Fibroblast of pulmonary artery (primary cell): ENCODE data around the gene SELPLG.
A peak's percentile ranks its signal among the peaks of the same experiment; 100 is the strongest.
"Not testable (repeated sequence)": the region's sequence is repeated elsewhere in the genome, so short reads cannot be mapped to it uniquely, and the experiment has no call there.

Experiments used
- DNase-seq: peaks from one replicate; pipeline ENCODE4 v3.0.0-alpha.2; 2010; ENCODE audit warnings: low read depth
- H3K4me3 ChIP-seq: replicated peaks from 2 replicates; pipeline ENCODE4 v1.5.1; 2011; ENCODE audit warnings: low read depth, mild to moderate bottlenecking, control low read depth, low read length, moderate library complexity
- CTCF ChIP-seq: IDR thresholded peaks from 2 replicates; pipeline ENCODE4 v1.5.1; 2011; ENCODE audit warnings: mild to moderate bottlenecking, control low read depth, low read length, inconsistent platforms; ENCODE audit errors: missing control alignments

Gene SELPLG

DNA sequence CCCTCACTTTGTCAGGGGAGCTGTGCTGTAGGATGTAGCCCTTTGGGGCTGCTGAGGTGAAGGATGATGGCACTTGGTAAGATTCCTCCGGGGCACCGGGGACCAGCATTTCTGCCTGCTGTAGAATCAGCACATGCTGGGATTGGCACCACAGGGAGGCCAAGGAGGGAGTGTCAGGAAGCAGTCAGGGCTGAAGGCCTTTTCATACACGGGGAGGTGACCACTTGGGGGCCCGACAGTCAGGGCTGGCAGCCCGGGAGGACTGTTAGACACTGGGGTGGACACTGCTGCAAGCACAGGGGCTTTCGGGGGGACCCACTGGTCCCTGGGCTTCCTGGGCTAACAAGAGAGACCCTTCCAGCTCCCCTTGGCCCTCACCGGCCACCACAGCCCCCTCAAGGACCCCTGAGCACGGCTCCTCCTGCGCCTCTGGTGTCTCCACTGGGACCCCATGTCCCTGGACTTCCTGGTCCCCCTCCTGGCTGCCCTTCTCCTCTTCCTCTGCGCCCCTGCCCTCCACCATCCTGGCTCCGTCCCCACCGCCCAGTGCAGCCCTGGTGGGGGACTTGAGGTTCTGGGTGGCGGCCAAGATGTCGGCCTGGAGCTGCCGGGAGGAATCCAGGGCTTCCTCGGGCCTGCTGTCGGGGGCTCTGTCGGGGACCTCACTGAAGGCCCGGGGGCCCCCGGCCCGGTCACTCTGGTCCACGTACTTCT lies 42.3 kb downstream of the SELPLG start:
- no peak overlapping the region for H3K4me3 ChIP-seq
- no peak for TF ChIP-seq CTCF
- no peak for DNase-seq

GRCh38 chr12:108590463-108590862 lies 43.2 kb downstream of the SELPLG start:
- not testable (repeated sequence) for DNase-seq, H3K4me3 ChIP-seq

- no peak overlapping the region for H3K4me3 ChIP-seq
- no peak for TF ChIP-seq CTCF
- DNase-seq: no peak
Measured at GRCh38 chr12:108589840-108590229, 43.9 kb downstream of the SELPLG start.

DNA sequence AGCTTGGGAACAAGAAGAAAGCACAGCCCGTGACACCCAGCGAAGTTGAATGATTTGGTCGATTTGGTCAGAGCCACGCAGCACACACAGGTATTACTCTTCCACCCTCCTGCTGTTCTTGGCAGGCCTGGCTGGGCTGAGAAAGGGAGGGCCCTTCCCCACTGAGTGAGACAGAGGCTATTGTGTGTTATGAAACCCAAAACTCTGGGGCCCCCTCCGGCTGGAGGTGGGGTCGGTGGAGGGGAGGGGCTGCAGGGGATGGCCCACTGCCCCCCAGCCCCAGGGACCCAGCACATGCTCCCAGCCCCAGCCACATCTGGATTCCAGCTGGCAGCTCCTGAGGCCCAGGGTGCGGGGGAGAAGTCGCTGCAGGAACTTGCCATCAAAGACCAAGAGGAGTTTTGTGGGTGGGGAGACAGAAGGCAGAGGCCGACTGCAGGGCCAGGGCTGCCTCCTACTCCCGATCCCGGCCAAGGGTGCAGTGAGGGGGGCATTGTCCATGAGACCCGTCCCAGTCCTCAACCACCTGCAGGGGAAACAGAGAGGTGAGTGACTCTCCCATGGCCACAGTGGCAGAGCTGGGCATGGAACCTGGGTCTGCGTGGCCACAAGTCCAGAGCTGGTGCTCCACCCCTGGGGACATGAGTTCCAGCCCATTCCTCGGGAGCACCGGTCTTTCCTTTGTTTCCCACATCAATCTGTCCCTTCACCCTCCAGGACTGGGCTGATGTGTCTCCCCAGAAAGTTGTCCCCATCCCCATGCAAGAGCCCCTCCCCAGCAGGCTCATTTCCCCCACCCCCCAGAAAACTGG lies 44.5 kb downstream of the SELPLG start:
- TF ChIP-seq CTCF: no peak
- H3K4me3 ChIP-seq: no peak overlapping the region
- peak; percentile 50 for DNase-seq

GRCh38 chr12:108587826-108588225 lies 45.9 kb downstream of the SELPLG start:
- DNase-seq: no peak
- H3K4me3 ChIP-seq: no peak overlapping the region
- no peak for TF ChIP-seq CTCF

- no peak overlapping the region for H3K4me3 ChIP-seq
- no peak for DNase-seq
- no peak for TF ChIP-seq CTCF
Measured at GRCh38 chr12:108586306-108586705, 47.4 kb downstream of the SELPLG start.

DNA sequence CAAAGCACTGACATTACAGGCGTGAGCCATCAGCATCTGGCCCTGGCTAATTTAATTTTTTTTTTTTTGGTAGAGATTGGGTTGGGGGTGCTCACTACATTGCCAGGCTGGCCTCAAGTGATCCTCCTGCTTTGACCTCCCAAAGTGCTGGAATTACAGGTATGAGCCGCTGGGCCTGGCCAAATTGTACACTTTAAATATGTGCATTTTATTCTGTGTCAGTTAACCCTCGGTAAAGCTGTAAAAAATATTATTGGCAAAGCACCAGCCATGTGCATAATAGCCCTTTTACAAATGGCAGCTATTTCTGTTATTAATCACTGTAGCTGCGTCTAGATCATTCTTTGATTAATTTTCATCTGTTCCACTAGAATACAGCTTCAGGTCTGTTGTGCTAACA lies 47.8 kb downstream of the SELPLG start:
- TF ChIP-seq CTCF: no peak
- no peak overlapping the region for H3K4me3 ChIP-seq
- no peak for DNase-seq
